H1 (cell line): ENCODE results near the gene SELPLG. TPM values are rescaled to one million over a fixed set of nuclear protein-coding genes. Genes with fewer than 3 reads are reported as not detected.

Experiments
- CTCF ChIA-PET: fragments of 300-600 bp; sonication (Branson Sonifier 250); formaldehyde crosslinking; loops from one replicate; lab custom pipeline; 2021; ENCODE audit not compliant: partially characterized antibody; lab: Charles Lee
- POLR2A ChIA-PET: fragments of 300-600 bp; sonication (Branson Sonifier 250); formaldehyde crosslinking; loops from one replicate; lab custom pipeline; 2021; ENCODE audit warnings: inconsistent platforms; ENCODE audit not compliant: partially characterized antibody; lab: Charles Lee
- DNase-seq, 2 experiments: peaks; one replicate each; pipeline versions ENCODE4 v3.0.0 to v3.0.0-alpha.2; 2010 to 2022; ENCODE audit warnings: low spot score in 2 of 2, low read depth in 1 of 2, mixed read lengths in 1 of 2
- FAIRE-seq: peaks from 2 replicates; lab custom pipeline; 2011; peaks lifted over from hg19 to GRCh38; lab: Jason Lieb, UNC
- H2AFZ ChIP-seq: 2 replicates; pipeline ENCODE4 v1.8.1; 2012; ENCODE audit warnings: low read length, inconsistent platforms
- H2AK5ac ChIP-seq: 2 replicates; pipeline ENCODE4 v1.6.1; 2013; ENCODE audit warnings: low read depth, low read length
- H2BK120ac ChIP-seq: replicated peaks from 2 replicates; pipeline ENCODE3; 2013; ENCODE audit warnings: low read depth, low read length, inconsistent platforms
- H2BK12ac ChIP-seq: 2 replicates; pipeline ENCODE4 v1.6.1; 2013; ENCODE audit warnings: low read depth, low read length
- H2BK15ac ChIP-seq: 2 replicates; pipeline ENCODE4 v1.6.1; 2013; ENCODE audit warnings: low read length
- H2BK20ac ChIP-seq: 2 replicates; pipeline ENCODE4 v1.6.1; 2013; ENCODE audit warnings: low read length
- H2BK5ac ChIP-seq: 2 replicates; pipeline ENCODE4 v1.6.1; 2013; ENCODE audit warnings: low read depth, low read length
- H3K14ac ChIP-seq: 2 replicates; pipeline ENCODE4 v1.6.1; 2013; ENCODE audit warnings: inconsistent platforms; ENCODE audit not compliant: insufficient read length
- H3K18ac ChIP-seq: 2 replicates; pipeline ENCODE4 v1.6.1; 2013; ENCODE audit warnings: low read length; ENCODE audit errors: extremely low read depth
- H3K23ac ChIP-seq: 2 replicates; pipeline ENCODE4 v1.6.1; 2013; ENCODE audit warnings: inconsistent platforms; ENCODE audit not compliant: insufficient read length
- H3K23me2 ChIP-seq: 2 replicates; pipeline ENCODE4 v1.6.1; 2013; ENCODE audit warnings: low read depth, low read length
- H3K27ac ChIP-seq: 2 replicates; pipeline ENCODE4 v1.6.1; 2011; ENCODE audit warnings: low read depth, low read length, inconsistent platforms
- H3K27me3 ChIP-seq, 4 experiments: replicated peaks in 1 of 4; 1 replicate in 1 of 4; 2 replicates in 3 of 4; pipeline versions ENCODE4 v1.6.1 to v1.8.1; 2011 to 2013; ENCODE audit warnings: low read length in 3 of 4, mild to moderate bottlenecking in 3 of 4, inconsistent platforms in 2 of 4, mixed read lengths in 2 of 4, moderate library complexity in 1 of 4; ENCODE audit not compliant: control insufficient read depth in 3 of 4, insufficient read depth in 3 of 4; ENCODE audit errors: extremely low read depth in 1 of 4
- H3K36me3 ChIP-seq, 4 experiments: 2 replicates each; pipeline versions ENCODE4 v1.6.1 to v1.8.1; 2011 to 2013; ENCODE audit warnings: mild to moderate bottlenecking in 4 of 4, low read length in 3 of 4, moderate library complexity in 2 of 4, control low read depth in 1 of 4, inconsistent platforms in 1 of 4; ENCODE audit not compliant: insufficient read depth in 4 of 4, control insufficient read depth in 2 of 4
- H3K4ac ChIP-seq: replicated peaks from 2 replicates; pipeline ENCODE3; 2013; ENCODE audit warnings: low read length, low read depth, mixed read lengths, inconsistent platforms; ENCODE audit not compliant: insufficient read length
- H3K4me1 ChIP-seq, 4 experiments: replicated peaks in 1 of 4; 1 replicate in 1 of 4; 2 replicates in 3 of 4; pipeline versions ENCODE4 v1.6.1 to v1.8.1; 2011 to 2013; ENCODE audit warnings: low read length in 3 of 4, inconsistent platforms in 2 of 4, mixed read lengths in 1 of 4; ENCODE audit not compliant: insufficient read depth in 4 of 4, control insufficient read depth in 3 of 4
- H3K4me2 ChIP-seq, 2 experiments: 2 replicates each; pipeline versions ENCODE4 v1.6.1 to v1.8.1; 2011 to 2013; ENCODE audit warnings: low read depth in 2 of 2, low read length in 2 of 2, control low read depth in 1 of 2, inconsistent platforms in 1 of 2, mild to moderate bottlenecking in 1 of 2; ENCODE audit not compliant: insufficient read depth in 1 of 2
- H3K4me3 ChIP-seq, 4 experiments: fragments of 200-600, 300-600 bp in 1 of 4; sonication (generic), shearing (Covaris generic), sonication (Bioruptor Twin) in 1 of 4; 2 replicates each; pipeline versions ENCODE4 v1.5.1 to v1.8.1; 2011 to 2016; ENCODE audit warnings: low read length in 4 of 4, low read depth in 3 of 4, control low read depth in 2 of 4, inconsistent platforms in 2 of 4, mild to moderate bottlenecking in 2 of 4, mixed read lengths in 1 of 4, moderate library complexity in 1 of 4; ENCODE audit not compliant: insufficient read depth in 2 of 4; ENCODE audit errors: extremely low read depth in 1 of 4
- H3K56ac ChIP-seq: replicated peaks from 2 replicates; pipeline ENCODE3; 2013; ENCODE audit warnings: low read depth, mild to moderate bottlenecking, mixed read lengths, low read length, inconsistent platforms; ENCODE audit not compliant: insufficient read length
- H3K79me1 ChIP-seq: 2 replicates; pipeline ENCODE4 v1.6.1; 2013; ENCODE audit warnings: low read depth, low read length, control low read depth
- H3K79me2 ChIP-seq, 2 experiments: 2 replicates each; pipeline versions ENCODE4 v1.6.1 to v1.8.1; 2012 to 2013; ENCODE audit warnings: low read length in 2 of 2, mild to moderate bottlenecking in 2 of 2, inconsistent platforms in 1 of 2; ENCODE audit not compliant: insufficient read depth in 2 of 2, control insufficient read depth in 1 of 2
- H3K9ac ChIP-seq, 4 experiments: replicated peaks in 1 of 4; 1 replicate in 1 of 4; 2 replicates in 3 of 4; pipeline versions ENCODE4 v1.6.1 to v1.8.1; 2011 to 2013; ENCODE audit warnings: low read depth in 3 of 4, low read length in 3 of 4, control low read depth in 2 of 4, mild to moderate bottlenecking in 2 of 4, moderate library complexity in 2 of 4, inconsistent platforms in 1 of 4; ENCODE audit errors: extremely low read depth in 1 of 4
- H3K9me3 ChIP-seq, 2 experiments: 2 replicates each; pipeline versions ENCODE4 v1.6.1 to v1.8.1; 2012 to 2013; ENCODE audit warnings: mild to moderate bottlenecking in 2 of 2, moderate library complexity in 2 of 2, control low read depth in 1 of 2, inconsistent platforms in 1 of 2, low read depth in 1 of 2, low read length in 1 of 2, mixed read lengths in 1 of 2; ENCODE audit not compliant: insufficient read depth in 2 of 2
- H4K20me1 ChIP-seq, 2 experiments: replicated peaks in 1 of 2; 2 replicates each; pipeline versions ENCODE3 to v1.8.1; 2011 to 2013; ENCODE audit warnings: inconsistent platforms in 2 of 2, low read length in 2 of 2, mild to moderate bottlenecking in 1 of 2; ENCODE audit not compliant: insufficient read depth in 2 of 2, control insufficient read depth in 1 of 2
- H4K5ac ChIP-seq: 2 replicates; pipeline ENCODE4 v1.6.1; 2013; ENCODE audit warnings: low read length, low read depth, mixed read lengths, inconsistent platforms; ENCODE audit not compliant: insufficient read length
- H4K8ac ChIP-seq: 2 replicates; pipeline ENCODE4 v1.8.0; 2013; ENCODE audit warnings: mild to moderate bottlenecking, moderate library complexity, low read length, inconsistent platforms; ENCODE audit not compliant: insufficient read depth; ENCODE audit errors: extremely low read depth
- H4K91ac ChIP-seq: replicated peaks from 2 replicates; pipeline ENCODE3; 2013; ENCODE audit warnings: low read length, mixed read lengths, inconsistent platforms; ENCODE audit not compliant: insufficient read length
- CBX8 ChIP-seq: fragments of 300-800, 300-1000 bp; sonication (generic); IDR thresholded peaks from 2 replicates; pipeline ENCODE4 v1.7.1; 2016; ENCODE audit warnings: low read depth, low read length, borderline replicate concordance
- EGR1 ChIP-seq: IDR thresholded peaks from 2 replicates; pipeline ENCODE4 v1.6.1; 2011; ENCODE audit warnings: low read depth, low read length, borderline replicate concordance
- TCF12 ChIP-seq: IDR thresholded peaks from 2 replicates; pipeline ENCODE4 v1.6.1; 2011; ENCODE audit warnings: low read depth, mild to moderate bottlenecking, low read length
- WGBS, 2 experiments: shearing (Covaris generic) in 1 of 2; methylation state at CpG; one replicate each; pipeline versions ENCODE4 v1.1.6 to v1.1.7; 2013 to 2015; ENCODE audit warnings: low lambda C conversion rate in 2 of 2, mixed read lengths in 2 of 2, inconsistent platforms in 1 of 2, low coverage in 1 of 2, missing lambda C conversion rate in 1 of 2; ENCODE audit not compliant: insufficient replicate concordance in 2 of 2, insufficient coverage in 1 of 2, insufficient read length in 1 of 2; ENCODE audit errors: extremely low coverage in 1 of 2, missing lambda C conversion rate in 1 of 2; 5-methylcytosine and 5-hydroxymethylcytosine counted together
- polyA plus RNA-seq, 7 experiments: library from polyadenylated mRNA; depleted of rRNA in 3 of 7; stranded (reverse) in 5 of 7; unstranded in 2 of 7; fragments of >200 nt in 5 of 7; fragments of 200-250 nt in 2 of 7; gene quantifications; 1 replicate in 5 of 7; 2 replicates in 1 of 7; 4 replicates in 1 of 7; pipeline versions ENCODE4 v1.2.1 to v1.2.3, GENCODE V29; 2011 to 2013; ENCODE audit warnings: missing spikeins in 2 of 7, mixed read lengths in 2 of 7
- total RNA-seq: library from RNA; stranded (reverse); fragmentation: NEBNext Ultra II Directional; extraction: Animal tissue kit (Norgen Biotek cat#: 25700); gene quantifications from 2 replicates; pipeline ENCODE4 v1.2.1, GENCODE V29; 2021

SELPLG gene
- total and polyA plus RNA-seq, 2 of the 8 experiments (the other 6 are each of a cell fraction or from before 2014, with no cell fraction given) = 0.18 TPM; not detected in 1

- WGBS, 2 experiments = 92% methylated on average over 8 of the region's 8 CpGs; no CpG with 5 or more reads in 1 of the 2 experiments
- FAIRE-seq = no peak
Measured at GRCh38 chr12:108623577-108623976, 10.1 kb downstream of the SELPLG start.

More at GRCh38 chr12:108623577-108623976, 10.1 kb downstream of the SELPLG start:
- Histone ChIP-seq H3K9ac (no peak overlapping the region), H2BK12ac (0 out of 2 replicates have a peak overlapping the region, but pooled peaks have one; percentile 60), H3K4me2 (no peak overlapping the region), H2BK5ac (peak overlapping the region; percentile 63), H4K5ac (no peak overlapping the region), H4K8ac (no peak overlapping the region)
- no peak for TF ChIP-seq CBX8
- TF ChIP-seq EGR1 = peak; percentile 79; the same call in 1 of the 2 replicates
- TF ChIP-seq TCF12 = no peak
- TF ChIP-seq, all 59 proteins: peak for 1
- Histone ChIP-seq H3K23me2 (no peaks in the 10 kb centered on the region), H3K9me3 (no peaks in the 10 kb centered on the region; a peak in 2 of 4 replicates), H3K79me1 (no peaks in the 10 kb centered on the region), H3K79me2 (no peaks in the 10 kb centered on the region), H3K27ac (no peak overlapping the region), H3K4me3 (no peak overlapping the region), H3K36me3 (no peaks in the 10 kb centered on the region), H3K18ac (no peak overlapping the region), H2BK20ac (no peak overlapping the region), H4K91ac (peak overlapping the region; percentile 91), H4K20me1 (no peaks in the 10 kb centered on the region), H3K4me1 (peaks cover under 1 to 5% (median 4%) of the 10 kb centered on the region in 4 experiments; a peak in 5 of 7 replicates), H3K27me3 (no peaks in the 10 kb centered on the region), H3K23ac (no peak overlapping the region), H2AK5ac (0 out of 2 replicates have a peak overlapping the region, but pooled peaks have one; percentile 3), H2BK15ac (peak overlapping the region; percentile 97; the same call in 1 of the 2 replicates), H3K14ac (no peak overlapping the region), H2BK120ac (no peak overlapping the region), H2AFZ (no peak overlapping the region), H3K4ac (no peak overlapping the region), H3K56ac (no peak overlapping the region)
- no peak for DNase-seq
- ChIA-PET CTCF (interaction anchor here (9.0 to 22.5 kb wide), 2 partner anchors 14 to 57 kb away, joined by 90 to 523 read pairs; partner anchors contain the start of genes ISCU, SART3 and SELPLG), POLR2A (interaction anchor here (1.4 kb wide), 1 partner anchor 63 kb away, joined by 5 read pairs; no protein-coding TSS in a partner anchor)
